NCI-H146 treated with DMSO at 0.1 percent for 48 hours (cell line): Measurements from ENCODE around the gene KRTAP6-1.

ENCODE experiments used
- DNase-seq: peaks from one replicate; lab custom pipeline; 2025; ENCODE audit not compliant: unreplicated experiment; lab: John Stamatoyannopoulos, UW

Gene KRTAP6-1

GRCh38 chr21:30579346-30579745 is 34.4 kb downstream of the KRTAP6-1 start:
- DNase-seq: no peak

DNA sequence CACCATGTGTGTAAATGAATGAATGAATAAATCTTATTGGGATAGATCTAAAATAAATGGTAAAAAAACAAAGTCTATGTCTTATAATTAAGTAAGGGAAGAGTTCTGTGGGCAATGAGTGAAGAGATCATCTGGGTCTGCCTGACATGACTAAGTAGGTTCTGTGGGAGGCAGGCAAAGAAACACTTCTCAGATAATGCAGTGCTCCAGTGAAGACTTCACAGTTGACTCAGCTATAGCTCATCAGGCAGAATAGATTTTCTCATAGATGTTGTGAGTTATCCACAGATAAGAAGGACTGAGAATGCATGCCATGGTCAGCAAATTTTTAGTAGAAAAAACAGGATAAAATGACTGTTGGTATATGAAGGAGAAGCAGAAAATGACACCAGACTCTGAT is 36.0 kb downstream of the KRTAP6-1 start:
- no peak for DNase-seq

- no peak for DNase-seq
These were observed 46.1 kb downstream of the KRTAP6-1 start for GRCh38 chr21:30567617-30568016.

GRCh38 chr21:30563630-30564029 is 50.1 kb downstream of the KRTAP6-1 start:
- DNase-seq: no peak
